Measurements from ENCODE around the gene TNN.

Gene TNN

GRCh38 chr1:175071276-175071943 lies 3.8 kb downstream of the TNN start:
- TF ChIP-seq, protein P1, sequence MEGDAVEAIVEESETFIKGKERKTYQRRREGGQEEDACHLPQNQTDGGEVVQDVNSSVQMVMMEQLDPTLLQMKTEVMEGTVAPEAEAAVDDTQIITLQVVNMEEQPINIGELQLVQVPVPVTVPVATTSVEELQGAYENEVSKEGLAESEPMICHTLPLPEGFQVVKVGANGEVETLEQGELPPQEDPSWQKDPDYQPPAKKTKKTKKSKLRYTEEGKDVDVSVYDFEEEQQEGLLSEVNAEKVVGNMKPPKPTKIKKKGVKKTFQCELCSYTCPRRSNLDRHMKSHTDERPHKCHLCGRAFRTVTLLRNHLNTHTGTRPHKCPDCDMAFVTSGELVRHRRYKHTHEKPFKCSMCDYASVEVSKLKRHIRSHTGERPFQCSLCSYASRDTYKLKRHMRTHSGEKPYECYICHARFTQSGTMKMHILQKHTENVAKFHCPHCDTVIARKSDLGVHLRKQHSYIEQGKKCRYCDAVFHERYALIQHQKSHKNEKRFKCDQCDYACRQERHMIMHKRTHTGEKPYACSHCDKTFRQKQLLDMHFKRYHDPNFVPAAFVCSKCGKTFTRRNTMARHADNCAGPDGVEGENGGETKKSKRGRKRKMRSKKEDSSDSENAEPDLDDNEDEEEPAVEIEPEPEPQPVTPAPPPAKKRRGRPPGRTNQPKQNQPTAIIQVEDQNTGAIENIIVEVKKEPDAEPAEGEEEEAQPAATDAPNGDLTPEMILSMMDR (IDR thresholded peaks at IDR 0.05; ENCODE audit: low read depth, low read length, missing control alignments): no peak
- no peak for DNase-seq (ENCODE audit: extremely low read depth, low read depth)
- H3K4me3 ChIP-seq (replicated peaks; ENCODE audit: low read depth, low read length): no peak overlapping the region

DNA sequence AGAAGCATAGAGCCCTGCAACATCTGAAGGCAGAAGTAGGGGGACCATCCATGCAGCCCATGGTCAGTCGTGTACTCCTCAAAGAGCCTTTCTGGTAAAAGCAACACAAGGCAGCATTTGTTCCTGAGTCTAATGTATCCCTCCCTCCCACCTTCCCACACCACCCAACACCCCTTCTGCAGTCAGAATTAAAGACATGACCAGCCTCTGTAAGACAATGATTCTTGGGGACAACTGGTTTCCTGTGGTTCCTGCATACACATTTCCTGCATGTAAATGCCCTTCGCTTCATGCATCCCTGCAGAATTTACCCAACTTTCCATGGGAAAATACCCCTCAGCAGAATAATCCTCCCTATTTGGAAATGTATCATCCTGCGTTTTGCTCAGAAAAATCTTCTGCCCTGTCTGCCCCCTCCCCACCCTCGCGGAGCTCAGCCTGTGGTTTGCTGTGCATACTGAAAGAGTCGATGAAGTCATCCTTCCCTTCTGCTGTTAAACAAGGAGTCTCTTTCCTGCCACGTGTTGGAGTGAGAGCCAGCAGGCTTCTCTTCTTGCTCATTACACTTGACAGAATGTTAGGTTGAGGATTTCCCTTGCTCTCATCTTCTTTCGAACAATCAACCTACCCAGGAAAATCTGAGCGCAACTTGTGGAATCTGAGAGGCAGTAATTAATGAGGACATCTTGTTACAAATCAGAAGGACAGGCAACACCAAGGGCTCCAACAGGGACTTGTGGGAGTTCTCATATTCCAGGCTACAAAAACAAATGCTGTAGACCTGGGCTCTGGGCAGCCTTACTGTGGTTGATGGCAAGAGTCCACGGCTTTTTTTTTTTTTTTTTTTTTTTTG lies 4.7 kb downstream of the TNN start:
- H3K4me3 ChIP-seq (replicated peaks; ENCODE audit: low read depth, low read length): peak overlapping the region; percentile 20
- TF ChIP-seq, protein P1 (IDR thresholded peaks at IDR 0.05; ENCODE audit: low read depth, low read length, missing control alignments): no peak
- DNase-seq (ENCODE audit: extremely low read depth, low read depth): peak; percentile 71

DNA sequence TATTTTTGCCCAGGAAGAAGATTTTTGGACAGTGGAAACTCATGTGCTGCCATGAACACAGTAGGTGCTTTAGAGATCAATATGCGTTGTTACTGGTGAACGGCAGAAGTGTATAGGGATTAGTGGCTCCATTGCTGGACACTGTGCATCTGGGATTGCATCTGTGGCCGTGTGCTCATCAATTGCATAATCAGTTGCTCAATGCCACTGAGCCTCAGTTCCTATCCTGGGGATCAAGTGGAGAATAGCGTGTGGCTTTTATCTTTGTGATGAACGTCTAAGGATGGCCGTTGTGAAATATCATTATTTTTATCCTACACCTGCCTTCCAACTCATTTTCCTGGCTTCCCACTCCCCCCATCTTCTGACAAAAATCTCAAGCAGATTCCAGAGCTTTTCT lies 5.4 kb downstream of the TNN start:
- TF ChIP-seq, protein P1 (IDR thresholded peaks at IDR 0.05; ENCODE audit: low read depth, low read length, missing control alignments): no peak
- H3K4me3 ChIP-seq (replicated peaks; ENCODE audit: low read depth, low read length): peak overlapping the region; percentile 20
- peak; percentile 11 for DNase-seq (ENCODE audit: extremely low read depth, low read depth)

- DNase-seq (ENCODE audit: extremely low read depth, low read depth): no peak
Observed at GRCh38 chr1:175073633-175074032, 6.0 kb downstream of the TNN start.

DNA sequence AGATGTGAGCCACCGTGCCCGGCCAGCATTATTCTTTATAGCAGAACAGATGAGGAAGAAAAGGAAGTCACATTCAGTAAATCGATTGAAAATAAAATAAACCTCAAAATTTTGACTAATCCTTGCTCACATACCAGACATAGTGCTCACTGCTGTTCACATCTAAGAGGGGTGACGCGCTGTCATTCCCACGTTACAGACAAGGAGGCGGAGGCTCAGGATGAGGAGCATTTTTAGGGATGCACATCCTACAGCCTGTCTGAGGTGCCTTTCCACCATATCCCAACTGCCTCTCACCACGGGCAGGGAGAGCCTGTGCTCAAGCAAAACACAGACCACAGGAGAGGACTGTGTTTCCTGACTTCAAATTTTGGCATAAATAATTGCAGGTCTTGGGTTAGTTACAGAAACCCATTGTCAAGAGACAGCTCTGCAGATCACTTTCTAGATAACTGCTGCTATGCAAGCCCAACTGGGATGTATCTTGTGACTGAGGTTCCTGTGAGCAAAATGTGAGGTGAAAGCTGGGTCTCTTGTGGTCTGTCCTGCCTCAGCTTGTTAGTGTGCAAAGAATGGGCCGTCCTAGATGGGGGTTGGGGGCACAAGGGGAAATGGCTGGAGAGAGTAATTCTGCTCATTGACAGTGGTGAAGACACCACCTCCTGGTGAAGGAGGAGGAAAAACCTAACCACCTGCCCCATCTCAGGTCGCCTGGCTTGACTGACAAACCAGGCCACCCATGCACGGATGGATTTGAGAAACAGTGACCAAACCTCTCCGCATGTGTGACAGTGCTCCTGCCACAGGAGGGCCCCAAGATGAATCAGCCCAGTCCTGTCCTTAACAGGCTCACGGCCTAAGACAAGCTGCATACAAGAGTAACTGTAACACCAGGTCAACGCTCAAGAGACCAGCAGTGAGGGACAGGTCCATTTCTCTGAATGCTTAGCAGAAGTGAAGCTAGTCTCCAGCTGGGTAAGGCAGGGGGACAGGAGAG lies 8.2 kb downstream of the TNN start:
- TF ChIP-seq, protein P1 (IDR thresholded peaks at IDR 0.05; ENCODE audit: low read depth, low read length, missing control alignments): no peak
- no peak for DNase-seq (ENCODE audit: extremely low read depth, low read depth)
- no peak overlapping the region for H3K4me3 ChIP-seq (replicated peaks; ENCODE audit: low read depth, low read length)

More at GRCh38 chr1:175073633-175074032, 6.0 kb downstream of the TNN start:
- TF ChIP-seq, protein P1 (IDR thresholded peaks at IDR 0.05; ENCODE audit: low read depth, low read length, missing control alignments): peak; percentile 22
- no peak overlapping the region for H3K4me3 ChIP-seq (replicated peaks; ENCODE audit: low read depth, low read length)

DNA sequence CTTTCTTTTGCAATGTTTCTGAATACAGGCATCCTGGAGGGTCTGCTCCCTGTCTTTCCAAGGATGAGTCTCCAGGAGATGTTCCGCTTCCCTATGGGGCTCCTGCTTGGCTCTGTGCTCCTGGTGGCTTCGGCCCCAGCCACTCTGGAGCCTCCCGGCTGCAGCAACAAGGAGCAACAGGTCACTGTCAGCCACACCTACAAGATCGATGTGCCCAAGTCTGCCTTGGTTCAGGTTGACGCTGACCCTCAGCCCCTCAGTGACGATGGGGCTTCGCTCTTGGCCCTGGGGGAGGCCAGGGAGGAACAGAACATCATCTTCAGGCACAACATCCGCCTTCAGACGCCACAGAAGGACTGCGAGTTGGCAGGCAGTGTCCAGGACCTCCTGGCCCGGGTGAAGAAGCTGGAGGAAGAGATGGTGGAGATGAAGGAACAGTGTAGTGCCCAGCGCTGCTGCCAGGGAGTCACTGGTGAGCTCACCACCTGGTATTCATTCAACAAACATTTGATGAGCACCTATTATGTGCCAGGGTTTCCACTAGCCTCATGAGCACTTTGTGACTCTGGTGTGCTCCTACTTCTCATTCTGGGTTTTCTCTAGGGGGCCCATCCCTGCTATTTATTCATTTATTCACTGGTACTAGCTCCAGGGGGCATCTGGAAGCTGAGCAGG lies 9.9 kb downstream of the TNN start:
- no peak for DNase-seq (ENCODE audit: extremely low read depth, low read depth)
- TF ChIP-seq, protein P1 (IDR thresholded peaks at IDR 0.05; ENCODE audit: low read depth, low read length, missing control alignments): no peak
- no peak overlapping the region for H3K4me3 ChIP-seq (replicated peaks; ENCODE audit: low read depth, low read length)
